HL-60 (cell line): ENCODE measurements around the gene FABP6.

ENCODE experiments used
- DNase-seq, 2 experiments: peaks; one replicate each; pipeline ENCODE4 v3.0.0-alpha.2; 2010 to 2020; ENCODE audit warnings: low read depth in 1 of 2, low spot score in 1 of 2
- H3K27ac ChIP-seq: fragments of 250-450 bp; sonication (Bioruptor Pico); replicated peaks from 2 replicates; pipeline ENCODE4 v1.5.1; 2020; ENCODE audit warnings: mild to moderate bottlenecking, moderate library complexity
- H3K27me3 ChIP-seq: fragments of 250-450 bp; sonication (Bioruptor Pico); 2 replicates; pipeline ENCODE4 v1.5.1; 2021; ENCODE audit warnings: mild to moderate bottlenecking, moderate library complexity; ENCODE audit not compliant: insufficient read depth, poor library complexity, severe bottlenecking
- H3K4me3 ChIP-seq: replicated peaks from 2 replicates; pipeline ENCODE4 v1.5.1; 2011; ENCODE audit warnings: mild to moderate bottlenecking, control low read depth, low read length; ENCODE audit not compliant: insufficient read depth
- CTCF ChIP-seq: IDR thresholded peaks from one replicate; pipeline ENCODE4 v1.5.1; 2011; ENCODE audit warnings: low read length, control low read depth, inconsistent platforms; ENCODE audit not compliant: insufficient read depth
- GABPA ChIP-seq: IDR thresholded peaks from 2 replicates; pipeline ENCODE4 v1.6.1; 2012; ENCODE audit warnings: low read depth
- POLR2AphosphoS5 ChIP-seq: IDR thresholded peaks from 2 replicates; pipeline ENCODE4 v1.6.1; 2012; ENCODE audit warnings: low read depth
- REST ChIP-seq: IDR thresholded peaks from 2 replicates; pipeline ENCODE4 v1.6.1; 2012; ENCODE audit warnings: low read depth; ENCODE audit not compliant: insufficient replicate concordance
- SPI1 ChIP-seq: IDR thresholded peaks from 2 replicates; pipeline ENCODE4 v1.6.1; 2012; ENCODE audit warnings: low read depth, mild to moderate bottlenecking, borderline replicate concordance

FABP6 gene

GRCh38 chr5:160183075-160183474 lies 46.2 kb upstream of the FABP6 start:
- no peak for TF ChIP-seq GABPA
- no peak for TF ChIP-seq REST
- no peak for TF ChIP-seq SPI1
- TF ChIP-seq CTCF, result no peak
- TF ChIP-seq POLR2AphosphoS5, result no peak
- no peak overlapping the region for H3K4me3 ChIP-seq
- DNase-seq, result no peak
- H3K27ac ChIP-seq, result no peak overlapping the region
- no peaks in the 10 kb centered on the region for H3K27me3 ChIP-seq

GRCh38 chr5:160185626-160186360 lies 43.5 kb upstream of the FABP6 start:
- Histone ChIP-seq H3K4me3 (no peak overlapping the region), H3K27me3 (no peaks in the 10 kb centered on the region), H3K27ac (no peak overlapping the region)
- TF ChIP-seq GABPA (no peak), SPI1 (no peak), CTCF (no peak), REST (no peak), POLR2AphosphoS5 (no peak)
- no peak for DNase-seq

- Histone ChIP-seq H3K4me3 (no peak overlapping the region), H3K27ac (no peak overlapping the region), H3K27me3 (no peaks in the 10 kb centered on the region)
- TF ChIP-seq POLR2AphosphoS5, result no peak
- no peak for DNase-seq
Observed at GRCh38 chr5:160186480-160186879, 42.8 kb upstream of the FABP6 start.

GRCh38 chr5:160187091-160187490 lies 42.2 kb upstream of the FABP6 start:
- Histone ChIP-seq H3K27me3 (no peaks in the 10 kb centered on the region), H3K4me3 (no peak overlapping the region), H3K27ac (no peak overlapping the region)
- TF ChIP-seq CTCF (no peak), SPI1 (no peak), REST (no peak), POLR2AphosphoS5 (no peak)
- DNase-seq, result no peak
